Upper lobe of left lung (tissue), 4 donors: ENCODE results near the gene KDM5B.

Source experiments
- CTCF ChIP-seq, 6 experiments: fragments of 450-650 bp in 4 of 6; fragments of 200-600 bp in 2 of 6; sonication (generic) in 2 of 6; IDR thresholded peaks; one replicate each; pipeline ENCODE4 v1.5.1; 2016 to 2019; ENCODE audit warnings: antibody characterized with exemption in 6 of 6
- EP300 ChIP-seq, 4 donors: sonication (generic); formaldehyde crosslinking; IDR thresholded peaks; one replicate each; pipeline ENCODE4 v1.5.1; 2017; ENCODE audit warnings: antibody characterized with exemption in 4 of 4, control low read depth in 2 of 4
- POLR2AphosphoS5 ChIP-seq, 2 donors: sonication (generic); formaldehyde crosslinking; IDR thresholded peaks; one replicate each; pipeline ENCODE4 v1.5.1; 2017; ENCODE audit warnings: antibody characterized with exemption in 2 of 2

DNA sequence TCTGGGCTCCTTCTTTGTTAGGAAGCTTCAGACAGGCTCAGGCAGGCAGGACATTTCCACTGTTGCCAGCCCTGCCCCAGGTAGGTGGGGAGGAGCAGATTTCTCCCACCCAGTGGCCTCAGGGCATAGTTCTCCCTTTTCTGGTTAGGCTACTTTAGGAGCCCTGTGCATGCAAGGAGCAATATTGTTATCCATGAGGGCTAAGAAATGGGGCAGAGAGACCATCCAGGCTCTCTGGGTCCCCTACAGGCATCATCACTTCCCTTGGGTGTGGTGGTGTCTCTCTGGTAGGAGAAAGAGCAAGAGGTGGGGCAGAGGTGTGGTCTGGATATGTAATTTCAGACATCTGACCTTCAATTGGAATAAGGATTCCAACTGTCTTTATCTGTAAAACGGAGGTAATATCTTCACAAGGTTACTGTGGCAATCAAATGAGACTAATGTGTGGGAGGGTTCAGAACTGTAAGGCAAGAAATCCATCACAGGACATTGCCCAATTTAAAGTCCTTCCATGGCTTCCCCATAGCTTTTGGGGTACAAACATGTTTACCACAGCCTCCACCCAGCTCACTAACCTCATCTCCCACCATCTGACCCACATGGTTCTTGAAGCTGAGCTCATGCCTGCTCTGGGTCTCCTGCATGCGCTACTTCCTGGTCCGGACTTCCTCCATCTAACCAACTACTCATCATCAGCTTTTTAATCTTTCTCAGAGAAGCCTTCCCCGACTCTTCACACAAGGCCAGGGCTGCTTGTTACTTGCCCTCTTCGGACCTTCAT lies 28.6 kb upstream of the KDM5B start:
- TF ChIP-seq CTCF (IDR thresholded peaks at IDR 0.05) (no peak), EP300 (IDR thresholded peaks at IDR 0.05) (no peak), POLR2AphosphoS5 (IDR thresholded peaks at IDR 0.05) (no peak)
